ENCODE data around the gene UNC45B. TPM values are rescaled to one million over a fixed set of nuclear protein-coding genes. Genes with fewer than 3 reads are reported as not detected.

Gene UNC45B
- polyA plus RNA-seq, 1 donor from 2014 or later, result not detected

DNA sequence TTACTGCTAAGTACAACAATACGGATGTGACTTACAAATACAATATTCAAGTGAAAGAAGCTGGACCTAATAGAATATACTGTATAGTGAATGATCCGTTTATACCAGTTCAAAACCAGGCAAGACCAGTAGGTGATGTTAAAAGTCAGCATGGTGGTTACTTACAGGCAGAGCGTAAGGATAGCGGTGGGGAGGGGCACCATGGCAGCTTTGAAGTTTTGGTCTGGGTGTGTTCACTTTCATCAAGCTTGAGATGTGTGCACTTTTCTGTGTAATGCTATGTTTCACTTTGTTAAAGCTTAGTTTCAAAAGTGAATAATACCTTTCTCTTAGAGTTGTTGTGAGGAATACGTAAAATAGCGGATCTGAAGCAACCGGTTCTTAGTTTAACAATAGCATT, 63.1 kb downstream of the UNC45B start:
- Histone ChIP-seq H3K36me3 (ENCODE audit: insufficient read depth, low read length) (no peaks in the 10 kb centered on the region), H3K9me2 (ENCODE audit: insufficient read depth, low read length) (no peaks in the 10 kb centered on the region), H3K27me3 (ENCODE audit: insufficient read depth, low read depth, low read length) (no peaks in the 10 kb centered on the region), H4K20me1 (ENCODE audit: insufficient read depth) (no peaks in the 10 kb centered on the region), H3K27ac (ENCODE audit: low read length) (no peak overlapping the region), H3K79me2 (replicated peaks; ENCODE audit: insufficient read depth, low read length) (no peaks in the 10 kb centered on the region), H3K4me2 (ENCODE audit: low read length) (no peak overlapping the region), H3F3A (ENCODE audit: insufficient read depth, low read length, poor library complexity, severe bottlenecking) (no peaks in the 10 kb centered on the region), H3K9me3 (ENCODE audit: low read length) (no peaks in the 10 kb centered on the region), H2AFZ (ENCODE audit: low read depth, low read length) (no peak overlapping the region), H3K9ac (ENCODE audit: low read length) (no peak overlapping the region), H3K4me3 (ENCODE audit: low read length) (no peak overlapping the region)
- no peak for TF ChIP-seq EZH2 (IDR thresholded peaks at IDR 0.05; ENCODE audit: borderline replicate concordance, insufficient read depth, low read length, poor library complexity, severe bottlenecking)
- no peak for TF ChIP-seq REST (IDR thresholded peaks at IDR 0.05; ENCODE audit: borderline replicate concordance)
- TF ChIP-seq RAD21 (conservative IDR thresholded peaks at IDR 0.05), result no peak
- TF ChIP-seq MXI1 (conservative IDR thresholded peaks at IDR 0.05; ENCODE audit: poor library complexity, severe bottlenecking), result no peak
- no peak for TF ChIP-seq TAF1 (IDR thresholded peaks at IDR 0.05; ENCODE audit: low read depth)
- TF ChIP-seq CTCF (IDR thresholded peaks at IDR 0.05; ENCODE audit: poor library complexity, severe bottlenecking), result no peak
- TF ChIP-seq POLR2AphosphoS5 (IDR thresholded peaks at IDR 0.05), result no peak
- TF ChIP-seq EP300 (conservative IDR thresholded peaks at IDR 0.05; ENCODE audit: poor library complexity, severe bottlenecking), result no peak
- no peak for TF ChIP-seq SMC3 (conservative IDR thresholded peaks at IDR 0.05; ENCODE audit: poor library complexity)

GRCh38 chr17:35212668-35213067, 65.1 kb downstream of the UNC45B start:
- no peaks in the 10 kb centered on the region for H3K79me2 ChIP-seq (replicated peaks; ENCODE audit: insufficient read depth, low read length)
- no peaks in the 10 kb centered on the region for H3K36me3 ChIP-seq (ENCODE audit: insufficient read depth, low read length)

More at GRCh38 chr17:35212668-35213067, 65.1 kb downstream of the UNC45B start:
- H2AFZ ChIP-seq (ENCODE audit: low read depth, low read length), result no peak overlapping the region
- H3K9me2 ChIP-seq (ENCODE audit: insufficient read depth, low read length), result no peaks in the 10 kb centered on the region
- H3K4me2 ChIP-seq (ENCODE audit: low read length), result no peak overlapping the region
- H4K20me1 ChIP-seq (ENCODE audit: insufficient read depth), result no peaks in the 10 kb centered on the region
- no peak overlapping the region for H3K27ac ChIP-seq (ENCODE audit: low read length)
- H3K9ac ChIP-seq (ENCODE audit: low read length), result no peak overlapping the region
- no peaks in the 10 kb centered on the region for H3F3A ChIP-seq (ENCODE audit: insufficient read depth, low read length, poor library complexity, severe bottlenecking)
- H3K4me3 ChIP-seq (ENCODE audit: low read length), result no peak overlapping the region
- H3K9me3 ChIP-seq (ENCODE audit: low read length), result no peaks in the 10 kb centered on the region
- TF ChIP-seq EZH2 (IDR thresholded peaks at IDR 0.05; ENCODE audit: borderline replicate concordance, insufficient read depth, low read length, poor library complexity, severe bottlenecking) (no peak), RAD21 (conservative IDR thresholded peaks at IDR 0.05) (no peak), POLR2AphosphoS5 (IDR thresholded peaks at IDR 0.05) (no peak), CTCF (IDR thresholded peaks at IDR 0.05; ENCODE audit: poor library complexity, severe bottlenecking) (no peak), EP300 (conservative IDR thresholded peaks at IDR 0.05; ENCODE audit: poor library complexity, severe bottlenecking) (no peak), MXI1 (conservative IDR thresholded peaks at IDR 0.05; ENCODE audit: poor library complexity, severe bottlenecking) (no peak), TAF1 (IDR thresholded peaks at IDR 0.05; ENCODE audit: low read depth) (no peak), REST (IDR thresholded peaks at IDR 0.05; ENCODE audit: borderline replicate concordance) (no peak), SMC3 (conservative IDR thresholded peaks at IDR 0.05; ENCODE audit: poor library complexity) (no peak)
- H3K27me3 ChIP-seq (ENCODE audit: insufficient read depth, low read depth, low read length), result no peaks in the 10 kb centered on the region
